ENCODE data around the gene TEX19. TPM values are rescaled to one million over a fixed set of nuclear protein-coding genes. Genes with fewer than 3 reads are reported as not detected.

Gene TEX19
- total RNA-seq, 2 donors from 2014 or later = 10.6 TPM; not detected in 1

DNA sequence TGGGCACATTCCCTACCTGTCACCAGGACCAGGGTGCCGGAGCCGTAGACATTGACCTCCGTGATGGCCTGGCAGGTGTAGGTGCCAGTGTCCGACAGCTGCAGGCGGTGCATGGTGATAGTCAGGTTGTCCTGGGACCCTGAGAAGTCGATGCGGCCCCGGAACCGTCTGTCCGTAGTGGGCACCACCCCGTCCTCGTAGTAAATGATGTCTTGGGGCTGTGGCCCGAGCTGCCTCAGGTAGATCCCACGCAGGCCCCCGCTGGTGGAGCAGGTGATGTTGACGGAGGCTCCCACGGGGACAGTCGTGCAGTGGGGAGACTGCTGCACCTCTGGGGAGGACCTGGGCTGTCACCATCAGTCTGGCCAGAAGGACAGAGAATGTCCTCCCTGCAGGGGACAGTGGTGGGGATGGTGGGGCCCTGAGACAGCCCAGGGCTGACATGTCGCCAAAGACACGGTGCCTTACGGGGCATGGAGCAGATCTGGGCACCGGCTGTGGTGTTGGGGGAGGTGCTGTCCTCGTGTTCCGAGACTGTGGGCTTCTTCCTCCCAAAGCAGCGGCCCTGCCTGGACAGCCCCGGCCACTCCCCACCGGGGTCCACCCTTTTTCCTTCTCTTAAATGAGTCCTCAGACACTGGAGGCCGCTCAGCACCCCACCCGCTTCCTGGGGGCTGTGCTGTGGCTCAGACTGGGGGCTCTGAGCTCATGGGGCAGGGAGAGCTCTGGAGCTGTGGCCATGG, 42.2 kb upstream of the TEX19 start:
- peaks cover 2% of the 10 kb centered on the region for H3K27me3 ChIP-seq (replicated peaks; ENCODE audit: insufficient read depth)
- intact Hi-C loops (cut with DNase I) = no loop called here
- no peak overlapping the region for H3K4me3 ChIP-seq

DNA sequence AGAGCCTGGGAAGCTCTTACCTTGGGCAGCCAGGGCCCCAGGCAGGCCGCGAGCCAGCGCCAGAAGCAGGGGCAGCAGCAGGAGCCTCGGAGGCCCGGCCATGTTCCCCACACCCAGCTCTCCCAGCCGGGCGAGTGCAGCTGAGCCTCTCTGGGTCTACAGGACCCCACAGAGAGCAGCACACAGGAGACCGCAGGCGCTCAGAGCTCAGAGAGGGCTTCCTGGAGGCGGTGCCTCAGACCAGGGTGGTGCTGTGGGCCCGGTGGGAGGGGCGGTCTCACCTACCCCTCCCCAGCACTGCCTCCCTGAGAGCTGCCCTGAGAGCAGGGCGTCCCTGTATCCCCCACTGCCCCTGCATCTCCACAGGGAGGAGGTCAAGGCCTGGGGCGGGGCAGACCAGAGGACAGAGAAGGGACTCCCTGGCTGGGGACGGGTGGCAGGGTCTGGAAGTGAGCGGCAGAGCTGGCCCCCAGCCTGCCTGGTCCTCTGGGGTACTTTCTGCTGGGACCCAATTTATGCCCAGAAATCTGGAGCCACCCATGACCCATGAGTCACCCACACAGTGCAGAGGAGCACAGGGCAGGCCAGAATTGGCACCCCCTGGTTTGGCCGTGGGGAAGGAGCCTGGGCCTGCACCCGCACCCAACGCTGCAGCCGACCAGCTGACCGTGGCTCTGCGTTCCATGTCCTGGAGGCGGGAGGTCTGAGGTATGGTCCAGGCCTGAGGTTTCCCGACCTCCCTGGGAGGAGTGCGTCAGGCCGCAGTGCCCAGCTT, 41.5 kb upstream of the TEX19 start, which contains the start of gene CD7:
Gene CD7, minus strand, starts transcription at position 215 of the 775 bp plus-strand sequence. Its CDS starts 113 bp downstream, at position 102.
- intact Hi-C loops (cut with DNase I) = no loop called here

More for the DNA sequence above, 42.2 kb upstream of the TEX19 start:
- H3K9me3 ChIP-seq = no peaks in the 10 kb centered on the region
- H3K36me3 ChIP-seq = no peaks in the 10 kb centered on the region
- no peaks in the 10 kb centered on the region for H3K4me1 ChIP-seq (replicated peaks)
- TF ChIP-seq POLR2A (IDR thresholded peaks at IDR 0.05) (no peak), POLR2AphosphoS5 (IDR thresholded peaks at IDR 0.05) (no peak)
- TF ChIP-seq, protein P1, sequence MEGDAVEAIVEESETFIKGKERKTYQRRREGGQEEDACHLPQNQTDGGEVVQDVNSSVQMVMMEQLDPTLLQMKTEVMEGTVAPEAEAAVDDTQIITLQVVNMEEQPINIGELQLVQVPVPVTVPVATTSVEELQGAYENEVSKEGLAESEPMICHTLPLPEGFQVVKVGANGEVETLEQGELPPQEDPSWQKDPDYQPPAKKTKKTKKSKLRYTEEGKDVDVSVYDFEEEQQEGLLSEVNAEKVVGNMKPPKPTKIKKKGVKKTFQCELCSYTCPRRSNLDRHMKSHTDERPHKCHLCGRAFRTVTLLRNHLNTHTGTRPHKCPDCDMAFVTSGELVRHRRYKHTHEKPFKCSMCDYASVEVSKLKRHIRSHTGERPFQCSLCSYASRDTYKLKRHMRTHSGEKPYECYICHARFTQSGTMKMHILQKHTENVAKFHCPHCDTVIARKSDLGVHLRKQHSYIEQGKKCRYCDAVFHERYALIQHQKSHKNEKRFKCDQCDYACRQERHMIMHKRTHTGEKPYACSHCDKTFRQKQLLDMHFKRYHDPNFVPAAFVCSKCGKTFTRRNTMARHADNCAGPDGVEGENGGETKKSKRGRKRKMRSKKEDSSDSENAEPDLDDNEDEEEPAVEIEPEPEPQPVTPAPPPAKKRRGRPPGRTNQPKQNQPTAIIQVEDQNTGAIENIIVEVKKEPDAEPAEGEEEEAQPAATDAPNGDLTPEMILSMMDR (IDR thresholded peaks at IDR 0.05) = no peak
- no peak for DNase-seq (ENCODE audit: low spot score)
- H3K27ac ChIP-seq = no peak overlapping the region
- 78% methylated on average over 20 of the region's 29 CpGs for WGBS

DNA sequence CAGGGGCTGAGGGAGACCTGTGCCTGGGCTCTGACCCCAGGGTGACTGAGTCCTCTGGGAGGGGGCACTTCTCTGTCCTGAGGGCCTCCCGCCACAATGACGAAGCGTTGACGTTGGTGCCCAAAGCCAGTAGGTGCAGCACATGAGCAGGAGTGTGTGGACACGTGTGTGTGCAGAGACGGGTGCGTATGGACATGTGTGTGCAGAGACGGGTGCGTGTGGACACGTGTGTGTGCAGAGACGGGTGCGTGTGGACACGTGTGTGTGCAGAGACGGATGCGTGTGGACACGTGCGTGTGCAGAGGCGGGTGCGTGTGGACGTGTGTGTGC, 40.9 kb upstream of the TEX19 start:
- WGBS = 94% methylated on average over 20 of the region's 20 CpGs

More for the DNA sequence above, 41.5 kb upstream of the TEX19 start, which contains the start of gene CD7:
- no peak for DNase-seq (ENCODE audit: low spot score)
- Histone ChIP-seq H3K27me3 (replicated peaks; ENCODE audit: insufficient read depth) (peaks cover 2% of the 10 kb centered on the region), H3K4me3 (no peak within 1 kb of the TSS), H3K4me1 (replicated peaks) (no peaks in the 10 kb centered on the region), H3K36me3 (no peaks in the 10 kb centered on the region), H3K9me3 (no peaks in the 10 kb centered on the region), H3K27ac (no peak within 1 kb of the TSS)
- 86% methylated on average over 23 of the region's 26 CpGs for WGBS
- TF ChIP-seq, protein P1 (IDR thresholded peaks at IDR 0.05) = no peak
- no peak for TF ChIP-seq POLR2A (IDR thresholded peaks at IDR 0.05)
- TF ChIP-seq POLR2AphosphoS5 (IDR thresholded peaks at IDR 0.05) = no peak

DNA sequence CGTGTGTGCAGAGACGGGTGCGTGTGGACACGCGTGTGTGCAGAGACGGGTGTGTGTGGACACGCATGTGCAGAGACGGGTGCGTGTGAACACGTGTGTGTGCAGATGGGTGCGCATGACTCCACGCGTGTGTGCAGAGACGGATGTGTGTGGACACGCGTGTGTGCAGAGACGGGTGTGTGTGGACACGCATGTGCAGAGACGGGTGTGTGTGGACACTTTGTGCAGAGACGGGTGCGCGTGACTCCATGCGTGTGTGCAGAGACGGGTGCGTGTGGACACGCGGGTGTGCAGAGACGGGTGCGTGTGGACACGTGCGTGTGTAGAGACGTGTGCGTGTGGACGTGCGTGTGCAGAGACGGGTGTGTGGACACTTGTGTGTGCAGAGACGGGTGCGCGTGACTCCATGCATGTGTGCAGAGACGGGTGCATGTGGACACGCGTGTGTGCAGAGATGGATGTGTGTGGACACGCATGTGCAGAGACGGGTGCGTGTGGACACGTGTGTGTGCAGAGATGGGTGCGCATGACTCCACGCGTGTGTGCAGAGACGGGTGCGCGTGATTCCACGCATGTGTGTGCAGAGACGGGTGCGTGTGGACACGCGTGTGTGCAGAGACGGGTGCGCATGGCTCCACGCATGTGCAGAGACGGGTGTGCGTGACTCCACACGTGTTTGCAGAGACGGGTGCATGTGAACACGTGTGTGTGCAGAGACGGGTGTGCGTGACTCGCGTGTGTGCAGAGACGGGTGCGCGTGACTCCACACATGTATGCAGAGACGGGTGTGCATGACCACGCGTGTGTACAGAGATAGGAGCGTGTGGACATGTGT, 40.1 kb upstream of the TEX19 start:
- intact Hi-C loops (cut with DNase I) = no loop called here
- Histone ChIP-seq H3K4me1 (replicated peaks) (no peaks in the 10 kb centered on the region), H3K4me3 (no peak overlapping the region), H3K36me3 (no peaks in the 10 kb centered on the region), H3K27me3 (replicated peaks; ENCODE audit: insufficient read depth) (peaks cover 2% of the 10 kb centered on the region), H3K9me3 (no peaks in the 10 kb centered on the region), H3K27ac (no peak overlapping the region)
- TF ChIP-seq POLR2AphosphoS5 (IDR thresholded peaks at IDR 0.05) (no peak), POLR2A (IDR thresholded peaks at IDR 0.05) (no peak)
- TF ChIP-seq, protein P1 (IDR thresholded peaks at IDR 0.05) = no peak
- 93% methylated on average over 76 of the region's 76 CpGs for WGBS
- DNase-seq (ENCODE audit: low spot score) = no peak

More for the DNA sequence above, 40.9 kb upstream of the TEX19 start:
- Histone ChIP-seq H3K27me3 (replicated peaks; ENCODE audit: insufficient read depth) (peaks cover 2% of the 10 kb centered on the region), H3K36me3 (no peaks in the 10 kb centered on the region), H3K27ac (no peak overlapping the region), H3K9me3 (no peaks in the 10 kb centered on the region), H3K4me3 (no peak overlapping the region), H3K4me1 (replicated peaks) (no peaks in the 10 kb centered on the region)
- intact Hi-C loops (cut with DNase I) = no loop called here
- no peak for DNase-seq (ENCODE audit: low spot score)
- TF ChIP-seq POLR2AphosphoS5 (IDR thresholded peaks at IDR 0.05) (no peak), POLR2A (IDR thresholded peaks at IDR 0.05) (no peak)
- TF ChIP-seq, protein P1 (IDR thresholded peaks at IDR 0.05) = no peak

Measured in prostate gland (tissue), 2 donors.